HepG2 (cell line): Measurements from ENCODE around the gene KIAA1217. TPM values are rescaled to one million over a fixed set of nuclear protein-coding genes. Genes with fewer than 3 reads are reported as not detected.

Source experiments
- ATAC-seq: fragments of 200-7000 bp; cut with Tn5 transposase; 3 replicates; pipeline ENCODE4 v1.9.1; 2020; ENCODE audit warnings: mild to moderate bottlenecking, moderate library complexity
- BruUV-seq: library from RNA; stranded (reverse); fragments of 400-500 nt; replicated peaks from 2 replicates; lab custom pipeline; 2021; lab: Mats Ljungman, UMichigan
- CTCF ChIA-PET: fragments of 300-600 bp; formaldehyde crosslinking; extraction: SDS; loops from one replicate; lab custom pipeline; 2021; ENCODE audit warnings: low total read pairs, inconsistent platforms, low intra/inter-chr PET ratio; lab: Yijun Ruan, JAX
- POLR2A ChIA-PET: fragments of 350-600 bp; sonication (Branson Sonifier 250); formaldehyde crosslinking; loops from one replicate; lab custom pipeline; 2020; ENCODE audit warnings: antibody characterized with exemption, inconsistent platforms; lab: Yijun Ruan, JAX
- DNase-seq: peaks from one replicate; pipeline ENCODE4 v3.0.0-alpha.2; 2015; ENCODE audit warnings: low spot score
- FAIRE-seq: peaks from 3 replicates; lab custom pipeline; 2011; peaks lifted over from hg19 to GRCh38; lab: Jason Lieb, UNC
- H2AFZ ChIP-seq: one replicate; pipeline ENCODE4 v1.6.1; 2011; ENCODE audit warnings: low read length, inconsistent platforms
- H3K27ac ChIP-seq: fragments of 300-600 bp; 3 replicates; pipeline ENCODE4 v1.8.0; 2011; ENCODE audit warnings: mixed run types, mild to moderate bottlenecking, mixed read lengths, low read length, inconsistent platforms; ENCODE audit not compliant: insufficient read depth; ENCODE audit errors: extremely low read length
- H3K27me3 ChIP-seq, 2 experiments: fragments of 200-600 bp in 1 of 2; 2 replicates in 1 of 2; 3 replicates in 1 of 2; pipeline versions ENCODE4 v1.6.0 to v1.8.0; 2011; ENCODE audit warnings: low read length in 2 of 2, mild to moderate bottlenecking in 2 of 2, moderate library complexity in 2 of 2, inconsistent platforms in 1 of 2; ENCODE audit not compliant: insufficient read depth in 2 of 2, control insufficient read depth in 1 of 2
- H3K36me3 ChIP-seq, 2 experiments: fragments of 200-600 bp in 1 of 2; replicated peaks in 1 of 2; 2 replicates in 1 of 2; 3 replicates in 1 of 2; pipeline versions ENCODE4 v1.5.1 to v1.8.0; 2011; ENCODE audit warnings: low read length in 2 of 2, inconsistent platforms in 1 of 2; ENCODE audit not compliant: insufficient read depth in 2 of 2, control insufficient read depth in 1 of 2
- H3K4me1 ChIP-seq: 2 replicates; pipeline ENCODE4 v1.5.1; 2012; ENCODE audit warnings: low read length, inconsistent platforms; ENCODE audit not compliant: insufficient read depth
- H3K4me2 ChIP-seq: 2 replicates; pipeline ENCODE4 v1.6.0; 2011; ENCODE audit warnings: low read depth, low read length, inconsistent platforms
- H3K4me3 ChIP-seq, 3 experiments: fragments of 200-600 bp in 1 of 3; sonication (generic), shearing (Covaris generic) in 1 of 3; replicated peaks in 1 of 3; 2 replicates each; pipeline ENCODE4 v1.5.1; 2011 to 2016; ENCODE audit warnings: low read length in 3 of 3, inconsistent platforms in 2 of 3, low read depth in 2 of 3, mild to moderate bottlenecking in 2 of 3, control low read depth in 1 of 3, mixed read lengths in 1 of 3; ENCODE audit not compliant: insufficient read depth in 1 of 3
- H3K79me2 ChIP-seq: one replicate; pipeline ENCODE4 v1.6.1; 2011; ENCODE audit warnings: low read length, inconsistent platforms; ENCODE audit not compliant: insufficient read depth
- H3K9ac ChIP-seq: 2 replicates; pipeline ENCODE4 v1.6.0; 2011; ENCODE audit warnings: mild to moderate bottlenecking, low read depth, low read length, inconsistent platforms; ENCODE audit not compliant: insufficient read depth
- H3K9me3 ChIP-seq: 2 replicates; pipeline ENCODE4 v1.5.1; 2012; ENCODE audit warnings: mild to moderate bottlenecking, low read length
- H4K20me1 ChIP-seq: 2 replicates; pipeline ENCODE4 v1.6.0; 2011; ENCODE audit warnings: inconsistent platforms, mild to moderate bottlenecking, low read length, moderate library complexity; ENCODE audit not compliant: insufficient read depth
- GPN1 ChIP-seq: sonication (generic); formaldehyde crosslinking; IDR thresholded peaks from 2 replicates; pipeline ENCODE4 v1.5.1; 2020; ENCODE audit warnings: missing genetic modification reagents, borderline replicate concordance
- HIC2 ChIP-seq: sonication (generic); formaldehyde crosslinking; IDR thresholded peaks from 2 replicates; pipeline ENCODE4 v1.9.0; 2022; ENCODE audit warnings: low read depth, missing genetic modification reagents
- HMG20B ChIP-seq: conservative IDR thresholded peaks from 2 replicates; pipeline ENCODE4 v1.6.1; 2016; ENCODE audit warnings: missing genetic modification reagents, missing compliant biosample characterization
- IRX3 ChIP-seq: sonication (generic); formaldehyde crosslinking; IDR thresholded peaks from 2 replicates; pipeline ENCODE4 v1.8.1; 2023; ENCODE audit warnings: mild to moderate bottlenecking, low read depth, missing genetic modification reagents, borderline replicate concordance
- JUND ChIP-seq: sonication (generic); formaldehyde crosslinking; IDR thresholded peaks from 2 replicates; pipeline ENCODE4 v1.8.0; 2022; ENCODE audit warnings: mild to moderate bottlenecking, missing genetic modification reagents
- NCOA2 ChIP-seq: sonication (generic); formaldehyde crosslinking; IDR thresholded peaks from 2 replicates; pipeline ENCODE4 v1.8.0; 2022; ENCODE audit warnings: inconsistent platforms
- NFAT5 ChIP-seq: sonication (generic); formaldehyde crosslinking; IDR thresholded peaks from 2 replicates; pipeline ENCODE4 v1.4.0; 2020; ENCODE audit warnings: missing genetic modification reagents
- PAF1 ChIP-seq: IDR thresholded peaks from 2 replicates; pipeline ENCODE4 v1.6.1; 2016; ENCODE audit warnings: missing genetic modification reagents, missing compliant biosample characterization
- SALL1 ChIP-seq: sonication (generic); formaldehyde crosslinking; IDR thresholded peaks from 2 replicates; pipeline ENCODE4 v1.8.0; 2022; ENCODE audit warnings: mild to moderate bottlenecking, missing genetic modification reagents
- ZNF350 ChIP-seq: sonication (generic); formaldehyde crosslinking; IDR thresholded peaks from 2 replicates; pipeline ENCODE4 v1.4.0; 2020; ENCODE audit warnings: mild to moderate bottlenecking, low read depth, missing genetic modification reagents, borderline replicate concordance
- ZNF788 ChIP-seq: sonication (generic); formaldehyde crosslinking; IDR thresholded peaks from 2 replicates; pipeline ENCODE4 v1.5.0; 2020; ENCODE audit warnings: mild to moderate bottlenecking, missing genetic modification reagents, borderline replicate concordance
- WGBS: methylation state at CpG from one replicate; pipeline ENCODE4 v1.1.6; 2017; ENCODE audit warnings: low lambda C conversion rate; 5-methylcytosine and 5-hydroxymethylcytosine counted together
- in situ Hi-C: cut with HindIII; loops from 2 replicates; pipeline ENCODE4 v1.10.0; 2017; ENCODE audit warnings: low pct_unique_long_range_greater_than_20kb; ENCODE audit not compliant: extremely low pct_ligation_motif_present
- intact Hi-C: fragments of 100-400 bp; cut with micrococcal nuclease; formaldehyde crosslinking; loops from one replicate; pipeline ENCODE4 v1.10.0; 2022; ENCODE audit not compliant: unreplicated experiment
- polyA plus RNA-seq, 8 experiments: library from polyadenylated mRNA; depleted of rRNA in 3 of 8; stranded (reverse) in 7 of 8; unstranded in 1 of 8; fragments of >200 nt; fragmentation: Illumina TruSeq in 4 of 8; extraction: Trizol in 4 of 8; gene quantifications; 2 replicates each; pipeline versions ENCODE4 v1.2.1 to v1.2.3, GENCODE V29; 2011 to 2016; ENCODE audit warnings: low read depth in 4 of 8, missing spikeins in 1 of 8, mixed read lengths in 1 of 8; ENCODE audit not compliant: insufficient read depth in 1 of 8
- total RNA-seq, 5 experiments: library from RNA; depleted of rRNA; stranded (reverse); fragments of >200 nt; fragmentation: Illumina TruSeq; extraction: Trizol; gene quantifications; 2 replicates each; pipeline ENCODE4 v1.2.3, GENCODE V29; 2016; ENCODE audit warnings: low read depth in 1 of 5
- TF ChIP-seq, protein P1 (sequence below): IDR thresholded peaks from 2 replicates; pipeline ENCODE4 v1.6.1; 2016; ENCODE audit warnings: missing genetic modification reagents, missing compliant biosample characterization
- TF ChIP-seq, protein P2 (sequence below): sonication (generic); formaldehyde crosslinking; IDR thresholded peaks from 2 replicates; pipeline ENCODE4 v1.8.1; 2022; ENCODE audit warnings: low read depth, mild to moderate bottlenecking, missing genetic modification reagents

KIAA1217 gene
- total and polyA plus RNA-seq, 2 of the 13 experiments (the other 11 are each of a cell fraction or from before 2014, with no cell fraction given), result 4.6 to 10.9 TPM

- no peak for TF ChIP-seq ZNF788 (CRISPR knock-in tag)
- TF ChIP-seq, protein P1, sequence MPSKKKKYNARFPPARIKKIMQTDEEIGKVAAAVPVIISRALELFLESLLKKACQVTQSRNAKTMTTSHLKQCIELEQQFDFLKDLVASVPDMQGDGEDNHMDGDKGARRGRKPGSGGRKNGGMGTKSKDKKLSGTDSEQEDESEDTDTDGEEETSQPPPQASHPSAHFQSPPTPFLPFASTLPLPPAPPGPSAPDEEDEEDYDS (CRISPR knock-in tag), result no peak
- TF ChIP-seq, all 625 proteins: peak for 0
Observed at GRCh38 chr10:24417053-24417452, 208.1 kb downstream of the KIAA1217 start (continued).

GRCh38 chr10:24418532-24418931 is 209.6 kb downstream of the KIAA1217 start:
- ChIA-PET CTCF (interaction anchor here (1.2 kb wide), 1 partner anchor 85 kb away, joined by 3 read pairs; no protein-coding TSS in a partner anchor), POLR2A (no interaction called here)
- no TSS peak for BruUV-seq
- H3K4me2 ChIP-seq, result no peak overlapping the region
- intact Hi-C loops, result no loop called here
- DNase-seq (no peak), FAIRE-seq (no peak), ATAC-seq (no peak)
- no peak overlapping the region for H3K4me3 ChIP-seq
- H4K20me1 ChIP-seq, result no peaks in the 10 kb centered on the region
- WGBS, result 96% methylated on average over 4 of the region's 4 CpGs
- no peak overlapping the region for H3K9ac ChIP-seq
- H3K79me2 ChIP-seq, result no peaks in the 10 kb centered on the region
- TF ChIP-seq NFAT5 (no peak), HMG20B (CRISPR knock-in tag) (no peak), IRX3 (no peak), HIC2 (CRISPR knock-in tag) (no peak), NCOA2 (CRISPR knock-in tag) (no peak), JUND (CRISPR knock-in tag) (no peak), SALL1 (CRISPR knock-in tag) (no peak), GPN1 (CRISPR knock-in tag) (no peak), PAF1 (CRISPR knock-in tag) (no peak), ZNF350 (CRISPR knock-in tag) (no peak)
- TF ChIP-seq, protein P2, sequence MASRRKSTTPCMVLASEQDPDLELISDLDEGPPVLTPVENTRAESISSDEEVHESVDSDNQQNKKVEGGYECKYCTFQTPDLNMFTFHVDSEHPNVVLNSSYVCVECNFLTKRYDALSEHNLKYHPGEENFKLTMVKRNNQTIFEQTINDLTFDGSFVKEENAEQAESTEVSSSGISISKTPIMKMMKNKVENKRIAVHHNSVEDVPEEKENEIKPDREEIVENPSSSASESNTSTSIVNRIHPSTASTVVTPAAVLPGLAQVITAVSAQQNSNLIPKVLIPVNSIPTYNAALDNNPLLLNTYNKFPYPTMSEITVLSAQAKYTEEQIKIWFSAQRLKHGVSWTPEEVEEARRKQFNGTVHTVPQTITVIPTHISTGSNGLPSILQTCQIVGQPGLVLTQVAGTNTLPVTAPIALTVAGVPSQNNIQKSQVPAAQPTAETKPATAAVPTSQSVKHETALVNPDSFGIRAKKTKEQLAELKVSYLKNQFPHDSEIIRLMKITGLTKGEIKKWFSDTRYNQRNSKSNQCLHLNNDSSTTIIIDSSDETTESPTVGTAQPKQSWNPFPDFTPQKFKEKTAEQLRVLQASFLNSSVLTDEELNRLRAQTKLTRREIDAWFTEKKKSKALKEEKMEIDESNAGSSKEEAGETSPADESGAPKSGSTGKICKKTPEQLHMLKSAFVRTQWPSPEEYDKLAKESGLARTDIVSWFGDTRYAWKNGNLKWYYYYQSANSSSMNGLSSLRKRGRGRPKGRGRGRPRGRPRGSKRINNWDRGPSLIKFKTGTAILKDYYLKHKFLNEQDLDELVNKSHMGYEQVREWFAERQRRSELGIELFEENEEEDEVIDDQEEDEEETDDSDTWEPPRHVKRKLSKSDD (CRISPR knock-in tag), result no peak
- no peaks in the 10 kb centered on the region for H3K27me3 ChIP-seq
- in situ Hi-C loops, result no loop called here
- no peak overlapping the region for H2AFZ ChIP-seq
- H3K9me3 ChIP-seq, result no peaks in the 10 kb centered on the region
- no peak overlapping the region for H3K27ac ChIP-seq
- H3K36me3 ChIP-seq, result peaks cover 0 to 2% of the 10 kb centered on the region in 2 experiments; a peak in 2 of 5 replicates
- H3K4me1 ChIP-seq, result peaks cover 2% of the 10 kb centered on the region
